Endothelial cell of umbilical vein (primary cell): Measurements from ENCODE around the gene SIGLEC6. TPM values are rescaled to one million over a fixed set of nuclear protein-coding genes. Genes with fewer than 3 reads are reported as not detected.

Experiments used
- BruUV-seq: library from RNA; stranded (reverse); fragments of 400-500 nt; replicated peaks from 2 replicates; lab custom pipeline; 2021; lab: Mats Ljungman, UMichigan
- CTCF ChIA-PET: fragments of 300-600, 350-600 bp; sonication (Branson Sonifier 250); formaldehyde crosslinking; loops from one replicate; lab custom pipeline; 2021; ENCODE audit warnings: antibody characterized with exemption, inconsistent platforms; lab: Charles Lee
- POLR2A ChIA-PET: fragments of 300-600, 350-600 bp; sonication (Branson Sonifier 250); formaldehyde crosslinking; loops from one replicate; lab custom pipeline; 2021; ENCODE audit warnings: antibody characterized with exemption, inconsistent platforms; lab: Charles Lee
- DNase-seq: peaks from one replicate; pipeline ENCODE4 v3.0.0-alpha.2; 2011; ENCODE audit warnings: low read depth, low spot score
- FAIRE-seq: peaks from 2 replicates; lab custom pipeline; 2011; peaks lifted over from hg19 to GRCh38; lab: Jason Lieb, UNC
- H2AFZ ChIP-seq: 2 replicates; pipeline ENCODE4 v1.6.0; 2012; ENCODE audit warnings: low read depth, low read length, control low read depth, inconsistent platforms
- H3K27ac ChIP-seq: 2 replicates; pipeline ENCODE4 v1.5.1; 2011; ENCODE audit warnings: low read depth, mild to moderate bottlenecking, control low read depth, low read length, moderate library complexity; ENCODE audit not compliant: insufficient read depth
- H3K27me3 ChIP-seq, 2 experiments: 2 replicates each; pipeline versions ENCODE4 v1.6.0 to v1.6.1; 2011; ENCODE audit warnings: low read length in 2 of 2, mixed read lengths in 1 of 2; ENCODE audit not compliant: control insufficient read depth in 2 of 2, insufficient read depth in 2 of 2
- H3K36me3 ChIP-seq, 2 experiments: 2 replicates in 1 of 2; 3 replicates in 1 of 2; pipeline ENCODE4 v1.5.1; 2011; ENCODE audit warnings: low read length in 2 of 2, mild to moderate bottlenecking in 1 of 2, moderate library complexity in 1 of 2; ENCODE audit not compliant: control insufficient read depth in 2 of 2, insufficient read depth in 2 of 2; ENCODE audit errors: extremely low read depth in 1 of 2
- H3K4me1 ChIP-seq: 3 replicates; pipeline ENCODE4 v1.5.1; 2011; ENCODE audit warnings: mild to moderate bottlenecking, low read length; ENCODE audit not compliant: control insufficient read depth, insufficient read depth; ENCODE audit errors: extremely low read depth
- H3K4me2 ChIP-seq: 2 replicates; pipeline ENCODE4 v1.6.1; 2011; ENCODE audit warnings: low read length, control low read depth, mixed read lengths; ENCODE audit not compliant: insufficient read depth
- H3K4me3 ChIP-seq, 3 experiments: fragments of 200-600 bp in 1 of 3; sonication (generic), shearing (Covaris generic) in 1 of 3; replicated peaks in 1 of 3; 2 replicates each; pipeline ENCODE4 v1.5.1; 2011 to 2016; ENCODE audit warnings: control low read depth in 3 of 3, low read length in 3 of 3, mild to moderate bottlenecking in 2 of 3, inconsistent platforms in 1 of 3, low read depth in 1 of 3, moderate library complexity in 1 of 3; ENCODE audit not compliant: insufficient read depth in 1 of 3
- H3K79me2 ChIP-seq: 2 replicates; pipeline ENCODE4 v1.6.0; 2012; ENCODE audit warnings: low read length, inconsistent platforms; ENCODE audit not compliant: control insufficient read depth, insufficient read depth
- H3K9ac ChIP-seq: replicated peaks from 2 replicates; pipeline ENCODE3; 2011; ENCODE audit warnings: low read length, control low read depth; ENCODE audit not compliant: insufficient read depth; ENCODE audit errors: extremely low read depth
- H3K9me1 ChIP-seq: replicated peaks from 3 replicates; pipeline ENCODE4 v1.6.0; 2011; ENCODE audit warnings: mild to moderate bottlenecking, low read length; ENCODE audit not compliant: control insufficient read depth, insufficient read depth; ENCODE audit errors: extremely low read depth
- H3K9me3 ChIP-seq: replicated peaks from 2 replicates; pipeline ENCODE4 v1.5.1; 2012; ENCODE audit warnings: low read length, inconsistent platforms; ENCODE audit not compliant: control insufficient read depth, insufficient read depth
- H4K20me1 ChIP-seq: replicated peaks from 2 replicates; pipeline ENCODE3; 2011; ENCODE audit warnings: mild to moderate bottlenecking, low read length; ENCODE audit not compliant: control insufficient read depth, insufficient read depth; ENCODE audit errors: extremely low read depth
- EZH2 ChIP-seq: IDR thresholded peaks from 2 replicates; pipeline ENCODE4 v1.6.1; 2012; ENCODE audit warnings: borderline replicate concordance, low read depth, mild to moderate bottlenecking, moderate library complexity, low read length, inconsistent platforms; ENCODE audit not compliant: severe bottlenecking
- FOS ChIP-seq: IDR thresholded peaks from 2 replicates; pipeline ENCODE4 v1.6.1; 2011; ENCODE audit warnings: mild to moderate bottlenecking, low read length, moderate library complexity, borderline replicate concordance; ENCODE audit not compliant: insufficient read depth
- GATA2 ChIP-seq: IDR thresholded peaks from 2 replicates; pipeline ENCODE4 v1.7.0; 2011; ENCODE audit warnings: low read depth, mild to moderate bottlenecking, moderate library complexity, mixed read lengths, low read length; ENCODE audit not compliant: insufficient read length, insufficient read depth
- JUN ChIP-seq: IDR thresholded peaks from 2 replicates; pipeline ENCODE4 v1.6.1; 2011; ENCODE audit warnings: borderline replicate concordance, low read depth; ENCODE audit not compliant: insufficient read length, insufficient read depth
- MYC ChIP-seq: IDR thresholded peaks from one replicate; pipeline ENCODE4 v1.6.1; 2011; ENCODE audit warnings: mild to moderate bottlenecking, low read depth, low read length
- POLR2A ChIP-seq: IDR thresholded peaks from 2 replicates; pipeline ENCODE4 v1.6.1; 2012; ENCODE audit warnings: low read depth, mild to moderate bottlenecking, control low read depth, low read length
- POLR2AphosphoS5 ChIP-seq: IDR thresholded peaks from 2 replicates; pipeline ENCODE4 v1.6.1; 2012; ENCODE audit warnings: low read depth, mild to moderate bottlenecking, control low read depth, low read length, moderate library complexity; ENCODE audit not compliant: insufficient read depth
- dilution Hi-C: fragments of 300-500 bp; cut with MboI; formaldehyde crosslinking; loops from one replicate; pipeline ENCODE4 v1.15.0; 2019; ENCODE audit warnings: low sequenced_read_pairs; ENCODE audit not compliant: extremely low pct_ligation_motif_present
- intact Hi-C: fragments of 100-400 bp; cut with micrococcal nuclease; formaldehyde crosslinking; loops from one replicate; pipeline ENCODE4 v1.10.0; 2022
- polyA plus RNA-seq, 4 experiments: library from polyadenylated mRNA; depleted of rRNA in 3 of 4; stranded (reverse) in 3 of 4; unstranded in 1 of 4; fragments of >200 nt; gene quantifications; 2 replicates each; pipeline versions ENCODE4 v1.2.1 to v1.2.3, GENCODE V29; 2011 to 2012; ENCODE audit warnings: missing spikeins in 1 of 4
- total RNA-seq: library from RNA; stranded (reverse); gene quantifications from 2 replicates; pipeline ENCODE4 v1.2.3, GENCODE V29; 2021
- TF ChIP-seq, protein P1 (sequence below): IDR thresholded peaks from 2 replicates; pipeline ENCODE4 v1.6.1; 2011; ENCODE audit not compliant: insufficient read depth, insufficient read length
- TF ChIP-seq, protein P2 (sequence below), 2 donors: IDR thresholded peaks; 1 replicate in 1 of 2; 2 replicates in 1 of 2; pipeline ENCODE4 v1.5.1; 2011; ENCODE audit warnings: low read length in 2 of 2, mild to moderate bottlenecking in 2 of 2, moderate library complexity in 2 of 2, control low read depth in 1 of 2, inconsistent platforms in 1 of 2, low read depth in 1 of 2; ENCODE audit not compliant: insufficient read depth in 1 of 2; ENCODE audit errors: extremely low read depth in 1 of 2

The SIGLEC6 gene
- total and polyA plus RNA-seq, 2 donors (not counting 3 experiments of a cell fraction or from before 2014, with no cell fraction given), result not detected

DNA sequence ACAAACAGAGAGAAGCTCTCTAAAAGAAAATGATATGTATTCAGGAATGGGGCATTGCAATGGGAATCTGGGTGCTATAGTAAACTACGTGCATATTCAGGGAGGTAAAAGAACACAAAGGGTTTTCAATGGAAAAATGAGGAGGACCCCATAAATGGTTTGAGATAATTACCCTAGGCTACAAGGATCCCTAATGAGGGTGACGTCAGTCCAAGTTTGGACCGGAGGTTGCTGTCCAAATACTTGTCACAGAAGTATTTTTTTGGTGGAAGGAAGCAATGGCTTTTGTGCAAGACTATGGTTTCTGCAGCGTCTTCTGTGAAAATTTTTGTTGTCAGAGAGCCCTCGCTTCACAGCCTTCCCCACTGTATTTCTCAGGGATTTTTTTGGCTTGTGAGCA lies 54.1 kb downstream of the SIGLEC6 start:
- Histone ChIP-seq H3K4me2 (no peak overlapping the region), H3K4me3 (no peak overlapping the region), H4K20me1 (no peaks in the 10 kb centered on the region), H2AFZ (no peak overlapping the region), H3K27ac (no peak overlapping the region), H3K9me1 (no peaks in the 10 kb centered on the region), H3K36me3 (no peaks in the 10 kb centered on the region), H3K27me3 (no peaks in the 10 kb centered on the region), H3K9me3 (no peaks in the 10 kb centered on the region), H3K4me1 (peaks cover 4% of the 10 kb centered on the region), H3K9ac (no peak overlapping the region), H3K79me2 (no peaks in the 10 kb centered on the region)
- TF ChIP-seq FOS (no peak), POLR2A (no peak), GATA2 (no peak), JUN (no peak), POLR2AphosphoS5 (no peak), MYC (no peak), EZH2 (no peak)
- TF ChIP-seq, protein P1, sequence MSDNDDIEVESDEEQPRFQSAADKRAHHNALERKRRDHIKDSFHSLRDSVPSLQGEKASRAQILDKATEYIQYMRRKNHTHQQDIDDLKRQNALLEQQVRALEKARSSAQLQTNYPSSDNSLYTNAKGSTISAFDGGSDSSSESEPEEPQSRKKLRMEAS, result no peak
- TF ChIP-seq, protein P2, sequence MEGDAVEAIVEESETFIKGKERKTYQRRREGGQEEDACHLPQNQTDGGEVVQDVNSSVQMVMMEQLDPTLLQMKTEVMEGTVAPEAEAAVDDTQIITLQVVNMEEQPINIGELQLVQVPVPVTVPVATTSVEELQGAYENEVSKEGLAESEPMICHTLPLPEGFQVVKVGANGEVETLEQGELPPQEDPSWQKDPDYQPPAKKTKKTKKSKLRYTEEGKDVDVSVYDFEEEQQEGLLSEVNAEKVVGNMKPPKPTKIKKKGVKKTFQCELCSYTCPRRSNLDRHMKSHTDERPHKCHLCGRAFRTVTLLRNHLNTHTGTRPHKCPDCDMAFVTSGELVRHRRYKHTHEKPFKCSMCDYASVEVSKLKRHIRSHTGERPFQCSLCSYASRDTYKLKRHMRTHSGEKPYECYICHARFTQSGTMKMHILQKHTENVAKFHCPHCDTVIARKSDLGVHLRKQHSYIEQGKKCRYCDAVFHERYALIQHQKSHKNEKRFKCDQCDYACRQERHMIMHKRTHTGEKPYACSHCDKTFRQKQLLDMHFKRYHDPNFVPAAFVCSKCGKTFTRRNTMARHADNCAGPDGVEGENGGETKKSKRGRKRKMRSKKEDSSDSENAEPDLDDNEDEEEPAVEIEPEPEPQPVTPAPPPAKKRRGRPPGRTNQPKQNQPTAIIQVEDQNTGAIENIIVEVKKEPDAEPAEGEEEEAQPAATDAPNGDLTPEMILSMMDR (IDR thresholded peaks at IDR 0.05; ENCODE audit: extremely low read depth in 1 of 2, insufficient read depth in 1 of 2, low read depth in 1 of 2, low read length in 2 of 2), result no peak
- no TSS peak for BruUV-seq
- DNase-seq (no peak), FAIRE-seq (no peak)
- POLR2A ChIA-PET, result no interaction called here
- CTCF ChIA-PET, result interaction anchor here (1.4 kb wide), 1 partner anchor 180 kb away, joined by 3 read pairs; no protein-coding TSS in a partner anchor
- dilution Hi-C loops (no loop called here), intact Hi-C loops (no loop called here)
